IMR-90 (cell line): Measurements from ENCODE around the gene EBF3. TPM values are rescaled to one million over a fixed set of nuclear protein-coding genes. Genes with fewer than 3 reads are reported as not detected.

Experiments used
- ATAC-seq: fragments of 200-7000 bp; cut with Tn5 transposase; 2 replicates; pipeline ENCODE4 v1.9.1; 2020; ENCODE audit warnings: low read depth, mild to moderate bottlenecking, moderate library complexity
- BruUV-seq: library from RNA; stranded (reverse); fragments of 400-500 nt; replicated peaks from 2 replicates; lab custom pipeline; 2021; lab: Mats Ljungman, UMichigan
- CTCF ChIA-PET: fragments of 300-600 bp; formaldehyde crosslinking; extraction: SDS; loops from one replicate; lab custom pipeline; 2021; ENCODE audit warnings: antibody characterized with exemption; lab: Yijun Ruan, JAX
- POLR2A ChIA-PET: fragments of 300-600 bp; sonication (Branson Sonifier 250); formaldehyde crosslinking; loops from one replicate; lab custom pipeline; 2022; ENCODE audit warnings: antibody characterized with exemption; ENCODE audit not compliant: unreplicated experiment; lab: Charles Lee
- DNase-seq: peaks from one replicate; pipeline ENCODE4 v3.0.0; 2013
- H2AFZ ChIP-seq: replicated peaks from 2 replicates; pipeline ENCODE3; 2013; ENCODE audit warnings: low read length, mild to moderate bottlenecking; ENCODE audit not compliant: poor library complexity
- H2AK5ac ChIP-seq: 2 replicates; pipeline ENCODE4 v1.6.1; 2013; ENCODE audit warnings: low read depth, low read length, inconsistent platforms
- H2AK9ac ChIP-seq: replicated peaks from 2 replicates; pipeline ENCODE3; 2013; ENCODE audit warnings: mild to moderate bottlenecking, low read depth, low read length, moderate library complexity; ENCODE audit not compliant: poor library complexity
- H2BK120ac ChIP-seq: 2 replicates; pipeline ENCODE4 v1.6.1; 2013; ENCODE audit warnings: low read depth, low read length, inconsistent platforms
- H2BK15ac ChIP-seq: 3 replicates; pipeline ENCODE4 v1.6.1; 2013; ENCODE audit warnings: low read depth, low read length, inconsistent platforms
- H2BK20ac ChIP-seq: 2 replicates; pipeline ENCODE4 v1.6.1; 2013; ENCODE audit warnings: low read depth, mild to moderate bottlenecking, inconsistent platforms, low read length, moderate library complexity
- H2BK5ac ChIP-seq: 2 replicates; pipeline ENCODE4 v1.6.1; 2013; ENCODE audit warnings: mild to moderate bottlenecking, low read depth, low read length, inconsistent platforms; ENCODE audit not compliant: poor library complexity, severe bottlenecking
- H3K14ac ChIP-seq: replicated peaks from 2 replicates; pipeline ENCODE4 v1.6.1; 2013; ENCODE audit warnings: low read depth, low read length, inconsistent platforms
- H3K18ac ChIP-seq: 2 replicates; pipeline ENCODE4 v1.6.1; 2013; ENCODE audit warnings: low read depth, low read length, control low read depth
- H3K23ac ChIP-seq: 2 replicates; pipeline ENCODE4 v1.6.1; 2013; ENCODE audit warnings: low read depth, low read length, inconsistent platforms
- H3K27ac ChIP-seq: 2 replicates; pipeline ENCODE4 v1.5.1; 2013; ENCODE audit warnings: mild to moderate bottlenecking, control low read depth, low read length; ENCODE audit not compliant: insufficient read depth
- H3K27me3 ChIP-seq: 2 replicates; pipeline ENCODE4 v1.6.1; 2013; ENCODE audit warnings: low read length; ENCODE audit not compliant: control insufficient read depth, insufficient read depth
- H3K36me3 ChIP-seq: 2 replicates; pipeline ENCODE4 v1.6.1; 2013; ENCODE audit warnings: low read length, mixed read lengths; ENCODE audit not compliant: control insufficient read depth, insufficient read depth
- H3K4ac ChIP-seq: 2 replicates; pipeline ENCODE4 v1.6.1; 2013; ENCODE audit warnings: low read depth, low read length, inconsistent platforms
- H3K4me1 ChIP-seq: 2 replicates; pipeline ENCODE4 v1.6.1; 2013; ENCODE audit warnings: low read length, mixed read lengths; ENCODE audit not compliant: control insufficient read depth, insufficient read depth
- H3K4me2 ChIP-seq: 2 replicates; pipeline ENCODE4 v1.6.1; 2013; ENCODE audit warnings: low read depth, mild to moderate bottlenecking, control low read depth, low read length, moderate library complexity
- H3K4me3 ChIP-seq: 2 replicates; pipeline ENCODE4 v1.5.1; 2013; ENCODE audit warnings: low read depth, mild to moderate bottlenecking, control low read depth, low read length, moderate library complexity; ENCODE audit not compliant: insufficient read depth
- H3K56ac ChIP-seq: 2 replicates; pipeline ENCODE4 v1.6.1; 2013; ENCODE audit warnings: low read length, inconsistent platforms; ENCODE audit not compliant: insufficient read depth; ENCODE audit errors: extremely low read depth
- H3K79me1 ChIP-seq, 2 experiments: 2 replicates each; pipeline ENCODE4 v1.6.1; 2013; ENCODE audit warnings: low read length in 2 of 2, inconsistent platforms in 1 of 2, low read depth in 1 of 2
- H3K9ac ChIP-seq: 2 replicates; pipeline ENCODE4 v1.6.1; 2013; ENCODE audit warnings: low read depth, low read length, control low read depth
- H3K9me1 ChIP-seq: 2 replicates; pipeline ENCODE4 v1.6.1; 2013; ENCODE audit warnings: low read length, inconsistent platforms; ENCODE audit not compliant: insufficient read depth
- H3K9me3 ChIP-seq: 2 replicates; pipeline ENCODE4 v1.6.1; 2013; ENCODE audit warnings: low read length; ENCODE audit not compliant: control insufficient read depth, insufficient read depth
- H4K20me1 ChIP-seq: 2 replicates; pipeline ENCODE4 v1.6.1; 2013; ENCODE audit warnings: low read length, inconsistent platforms; ENCODE audit not compliant: insufficient read depth
- H4K5ac ChIP-seq: 2 replicates; pipeline ENCODE4 v1.6.1; 2013; ENCODE audit warnings: mild to moderate bottlenecking, low read depth, low read length, control low read depth
- H4K8ac ChIP-seq, 2 experiments: 2 replicates each; pipeline ENCODE4 v1.6.1; 2013; ENCODE audit warnings: low read depth in 2 of 2, low read length in 2 of 2, control low read depth in 1 of 2, inconsistent platforms in 1 of 2
- H4K91ac ChIP-seq: 2 replicates; pipeline ENCODE4 v1.6.1; 2013; ENCODE audit warnings: low read depth, low read length, inconsistent platforms; ENCODE audit not compliant: insufficient read depth
- CTCF ChIP-seq: conservative IDR thresholded peaks from 2 replicates; pipeline ENCODE4 v1.5.1; 2012; ENCODE audit warnings: mild to moderate bottlenecking, low read depth, low read length, improper control_type of control experiment
- WGBS, 2 experiments: methylation state at CpG; one replicate each; pipeline versions ENCODE4 v1.1.5 to v1.1.7; 2013; ENCODE audit warnings: missing lambda C conversion rate in 2 of 2; ENCODE audit not compliant: insufficient read length in 1 of 2; ENCODE audit errors: extremely low coverage in 2 of 2; 5-methylcytosine and 5-hydroxymethylcytosine counted together
- dilution Hi-C: fragments of 300-500 bp; cut with HindIII; formaldehyde crosslinking; loops from one replicate; pipeline ENCODE4 v1.14.3; 2018; ENCODE audit warnings: low sequenced_read_pairs; ENCODE audit not compliant: unreplicated experiment
- in situ Hi-C: fragments of 300-500 bp; cut with MboI; formaldehyde crosslinking; loops from 3 replicates; pipeline ENCODE4 v1.14.3; 2019; ENCODE audit warnings: low sequenced_read_pairs, inconsistent platforms, mixed read lengths
- intact Hi-C: fragments of 100-400 bp; cut with micrococcal nuclease; formaldehyde crosslinking; loops from 2 replicates; pipeline ENCODE4 v1.10.0; 2022
- polyA plus RNA-seq, 3 experiments: library from polyadenylated mRNA; depleted of rRNA; stranded (reverse); fragments of >200 nt; gene quantifications; 2 replicates each; pipeline ENCODE4 v1.2.3, GENCODE V29; 2012; ENCODE audit warnings: low replicate concordance in 1 of 3
- total RNA-seq: library from RNA; depleted of rRNA; stranded (reverse); fragments of >200 nt; gene quantifications from 2 replicates; pipeline ENCODE4 v1.2.3, GENCODE V29; 2012

Gene EBF3
- total and polyA plus RNA-seq, 2 of the 4 experiments (the other 2 are of a cell fraction), result 0.36 to 0.70 TPM

GRCh38 chr10:129933456-129934092 lies 30.5 kb downstream of the EBF3 start:
- Histone ChIP-seq H3K4me2 (no peak overlapping the region), H3K9ac (no peak overlapping the region), H3K18ac (no peak overlapping the region), H3K4me1 (no peaks in the 10 kb centered on the region), H2AK9ac (no peak overlapping the region), H4K91ac (no peak overlapping the region), H2BK5ac (no peak overlapping the region), H3K9me1 (no peaks in the 10 kb centered on the region), H4K5ac (no peak overlapping the region), H3K4ac (no peak overlapping the region), H3K9me3 (no peaks in the 10 kb centered on the region), H3K14ac (no peak overlapping the region), H4K8ac (no peak overlapping the region), H3K36me3 (no peaks in the 10 kb centered on the region), H3K4me3 (no peak overlapping the region), H3K23ac (no peak overlapping the region), H2AFZ (no peak overlapping the region), H2BK120ac (no peak overlapping the region), H2AK5ac (no peak overlapping the region), H3K56ac (no peak overlapping the region), H3K27me3 (no peaks in the 10 kb centered on the region), H3K27ac (no peak overlapping the region), H2BK15ac (no peak overlapping the region), H2BK20ac (no peak overlapping the region), H4K20me1 (no peaks in the 10 kb centered on the region; the same call in 1 of the 2 replicates), H3K79me1 (no peaks in the 10 kb centered on the region)
- ATAC-seq (no peak), DNase-seq (no peak)
- 48% methylated on average over 4 of the region's 14 CpGs; no CpG with 5 or more reads in 1 of the 2 experiments for WGBS, 2 experiments
- POLR2A ChIA-PET, result no interaction called here
- intact Hi-C loops (no loop called here), in situ Hi-C loops (no loop called here), dilution Hi-C loops (no loop called here)
- no TSS peak for BruUV-seq
- CTCF ChIA-PET, result no interaction called here
- TF ChIP-seq CTCF, result no peak
